Ammon's horn (tissue), 1 donor: ENCODE measurements around the gene ZFTA.

Source experiments
- DNase-seq: peaks from one replicate; pipeline ENCODE4 v3.0.0-alpha.2; 2016; ENCODE audit warnings: low spot score

The ZFTA gene

GRCh38 chr11:63749624-63750023 is 19.0 kb downstream of the ZFTA start:
- no peak for DNase-seq

GRCh38 chr11:63747011-63747410 is 21.6 kb downstream of the ZFTA start:
- DNase-seq = no peak

- DNase-seq = peak; percentile 33
Observed at GRCh38 chr11:63745304-63746170, 23.0 kb downstream of the ZFTA start.

DNA sequence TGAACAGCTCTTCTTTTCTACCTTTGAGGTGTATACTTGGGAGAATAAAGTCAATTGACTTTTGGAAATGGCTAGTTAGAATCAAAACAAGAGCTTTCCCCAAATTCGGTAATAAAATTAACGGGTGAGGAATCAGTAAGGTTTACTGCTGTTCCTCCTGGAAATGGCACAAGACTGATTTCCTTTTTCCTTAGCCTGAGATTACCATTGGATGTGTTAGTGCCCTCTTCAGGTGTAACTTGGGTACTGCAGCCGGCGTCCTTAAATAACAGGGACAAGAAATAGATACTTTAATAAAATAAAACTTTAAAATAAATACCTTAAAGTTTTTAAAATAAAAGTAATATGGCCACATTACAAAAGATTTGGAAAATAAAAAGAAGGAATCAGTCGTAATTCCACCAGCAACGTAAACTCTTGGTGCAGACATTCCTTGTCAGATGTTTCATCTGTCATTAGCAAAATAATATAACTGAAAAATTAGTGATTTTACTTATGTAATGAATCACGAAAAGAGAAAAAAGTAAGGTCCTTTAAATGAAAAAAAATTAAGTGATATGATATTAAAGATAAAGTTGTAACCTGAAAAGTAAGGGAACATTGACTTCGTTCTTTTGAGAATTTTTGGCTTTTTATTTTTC is 29.7 kb downstream of the ZFTA start:
- peak; percentile 83 for DNase-seq

DNA sequence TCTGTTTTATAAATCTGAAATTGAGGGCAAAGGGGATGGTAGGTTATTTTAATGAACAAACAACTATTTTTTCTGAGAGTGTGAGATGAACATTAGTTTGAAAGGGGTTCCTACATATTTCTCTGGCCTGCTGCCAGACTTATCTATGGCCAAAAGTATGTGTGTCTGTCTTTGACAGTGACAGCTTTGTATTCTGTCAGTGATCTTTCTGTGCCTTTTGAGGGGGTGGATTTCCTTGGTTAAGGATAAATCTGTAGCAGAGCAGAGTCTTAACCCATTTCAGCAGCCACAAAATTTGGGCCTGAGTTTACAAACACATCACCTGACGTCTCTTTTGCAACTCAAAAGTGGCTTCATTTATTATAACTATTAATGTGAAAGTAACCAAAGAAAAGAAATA is 30.9 kb downstream of the ZFTA start:
- no peak for DNase-seq

DNA sequence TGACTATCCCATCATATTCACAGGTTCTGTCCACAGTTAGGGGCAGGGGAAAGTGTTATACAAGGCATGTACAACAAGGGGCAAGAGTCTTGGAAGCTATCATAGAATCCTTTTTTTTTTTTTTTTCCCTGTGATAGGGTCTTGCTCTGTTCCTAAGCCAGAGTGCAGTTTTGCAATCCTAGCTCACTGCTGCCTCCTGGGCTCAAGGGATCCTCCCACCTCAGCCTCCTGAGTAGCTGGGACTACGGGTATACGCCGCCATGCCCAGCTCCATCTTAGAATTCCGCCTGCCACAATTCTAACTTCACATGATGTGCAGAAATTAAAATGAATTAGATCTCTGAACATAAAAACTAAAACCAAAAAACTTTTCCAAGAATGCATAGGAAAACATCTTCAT is 31.7 kb downstream of the ZFTA start:
- no peak for DNase-seq

DNA sequence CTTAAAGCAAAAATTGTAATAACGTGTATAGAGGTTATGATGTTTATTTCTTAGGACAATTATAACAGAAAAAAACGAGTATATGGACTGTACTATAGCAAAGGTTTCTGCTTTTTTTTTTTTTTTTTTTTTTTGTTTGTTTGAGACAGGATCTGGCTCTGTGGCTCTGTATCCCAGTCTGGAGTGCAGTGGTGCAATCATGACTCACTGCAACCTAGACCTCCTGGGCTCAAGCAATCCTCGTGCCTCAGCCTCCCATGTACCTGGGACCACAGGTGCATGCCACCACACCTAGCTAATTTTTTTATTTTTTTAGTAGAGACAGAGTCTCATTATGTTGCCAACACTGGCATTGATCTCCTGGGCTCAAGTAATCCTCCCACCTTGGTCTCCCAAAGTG is 39.2 kb downstream of the ZFTA start:
- DNase-seq = no peak

DNA sequence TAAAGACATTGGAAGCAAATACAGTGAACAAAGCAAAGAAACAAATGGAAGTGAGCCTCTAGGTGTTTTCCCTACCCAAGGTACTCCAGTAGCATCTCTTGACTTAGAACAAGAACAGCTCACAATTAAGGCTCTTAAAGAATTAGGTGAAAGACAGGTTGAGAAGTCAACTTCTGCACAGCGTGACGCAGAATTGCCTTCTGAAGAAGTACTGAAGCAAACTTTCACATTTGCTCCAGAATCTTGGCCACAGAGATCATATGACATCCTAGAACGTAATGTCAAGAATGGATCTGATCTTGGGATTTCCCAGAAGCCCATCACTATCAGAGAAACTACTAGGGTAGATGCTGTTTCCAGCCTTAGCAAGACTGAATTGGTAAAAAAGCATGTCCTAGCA is 48.0 kb downstream of the ZFTA start:
- no peak for DNase-seq

DNA sequence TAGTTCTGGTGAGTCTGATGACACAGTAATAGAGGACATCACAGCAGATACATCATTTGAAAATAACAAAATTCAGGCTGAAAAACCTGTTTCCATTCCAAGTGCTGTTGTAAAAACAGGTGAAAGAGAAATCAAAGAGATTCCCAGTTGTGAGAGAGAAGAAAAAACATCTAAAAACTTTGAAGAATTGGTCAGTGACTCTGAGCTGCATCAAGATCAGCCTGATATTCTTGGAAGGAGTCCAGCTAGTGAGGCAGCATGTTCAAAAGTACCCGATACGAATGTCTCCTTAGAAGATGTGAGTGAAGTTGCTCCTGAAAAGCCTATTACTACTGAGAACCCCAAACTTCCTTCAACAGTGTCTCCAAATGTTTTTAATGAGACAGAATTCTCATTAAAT is 48.6 kb downstream of the ZFTA start:
- peak; percentile 33 for DNase-seq

- no peak for DNase-seq
Observed at GRCh38 chr11:63719001-63719400, 49.6 kb downstream of the ZFTA start.
